Hair follicle dermal papilla cell (primary cell): ENCODE results near the gene HASPIN. TPM values are rescaled to one million over a fixed set of nuclear protein-coding genes. Genes with fewer than 3 reads are reported as not detected.

ENCODE experiments used
- total RNA-seq: library from RNA; depleted of rRNA; stranded (reverse); fragments of >200 nt; gene quantifications from 2 replicates; pipeline ENCODE4 v1.2.3, GENCODE V29; 2012

Gene HASPIN
- 0.97 and 1.1 TPM in 2 replicates for total RNA-seq

DNA sequence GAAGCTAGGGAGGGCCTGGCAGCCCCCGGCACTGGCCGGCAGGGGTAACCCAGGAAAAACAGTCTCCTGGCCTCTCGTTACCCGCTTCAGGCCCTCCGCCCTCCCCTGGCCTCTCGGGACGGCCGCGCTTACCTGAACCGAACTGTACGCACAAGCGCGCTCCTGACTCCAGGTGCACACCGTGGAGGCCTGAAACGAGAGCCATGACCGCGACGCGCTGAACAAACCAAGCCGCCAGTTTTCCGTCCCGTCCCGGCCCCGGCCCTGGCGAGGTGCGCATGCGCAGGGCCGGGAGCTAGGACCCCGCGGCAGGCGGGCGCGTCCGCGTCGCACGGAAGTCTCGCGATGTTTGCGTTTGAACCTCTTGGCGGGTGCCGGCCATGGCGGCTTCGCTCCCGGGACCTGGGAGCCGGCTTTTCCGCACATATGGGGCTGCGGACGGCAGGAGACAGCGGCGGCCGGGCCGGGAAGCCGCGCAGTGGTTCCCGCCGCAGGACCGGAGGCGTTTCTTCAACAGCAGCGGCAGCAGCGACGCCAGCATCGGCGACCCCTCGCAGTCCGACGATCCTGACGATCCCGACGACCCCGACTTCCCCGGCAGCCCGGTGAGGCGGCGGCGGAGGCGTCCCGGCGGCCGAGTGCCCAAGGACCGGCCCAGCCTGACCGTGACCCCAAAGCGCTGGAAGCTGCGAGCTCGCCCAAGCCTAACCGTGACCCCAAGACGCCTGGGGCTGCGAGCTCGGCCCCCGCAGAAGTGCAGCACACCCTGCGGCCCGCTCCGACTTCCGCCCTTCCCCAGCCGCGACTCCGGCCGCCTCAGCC is at the start of gene HASPIN:
Gene HASPIN (plus strand): TSS at position 348 of the 822 bp plus-strand sequence. CDS start 33 bp downstream, at position 381.

DNA sequence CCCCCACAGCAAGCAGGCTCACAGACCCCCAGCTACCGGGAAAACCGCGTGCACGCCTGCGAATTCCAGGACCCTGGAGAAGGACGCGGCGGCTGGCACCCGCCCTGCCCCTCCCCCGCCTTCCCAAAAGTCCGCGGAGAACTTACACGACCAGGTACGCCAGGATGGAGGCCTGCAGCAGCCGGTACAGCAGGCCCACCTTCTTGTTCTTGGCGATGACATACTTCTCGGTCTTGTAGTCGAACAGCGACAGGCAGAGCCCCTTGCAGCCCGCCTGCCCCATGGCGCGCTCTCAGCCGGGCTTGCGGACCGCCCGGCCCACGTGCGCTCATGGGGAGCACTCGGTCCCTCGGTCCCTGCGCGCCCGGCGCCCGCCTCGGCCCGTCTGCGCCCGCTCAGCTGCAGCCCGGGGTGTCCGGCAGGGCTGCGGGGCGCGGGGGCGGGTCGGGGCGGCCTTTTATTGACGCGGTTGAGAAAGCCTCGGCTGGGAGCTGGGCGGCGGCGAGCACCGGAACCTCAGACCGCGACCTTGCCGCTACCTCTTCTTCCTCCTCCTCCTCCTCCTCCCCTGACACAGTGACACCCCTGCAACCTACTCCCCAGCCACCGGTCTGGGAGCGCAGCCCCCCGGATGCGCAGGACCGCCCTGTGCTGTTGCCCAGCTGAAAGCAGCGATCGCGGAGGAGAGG is 27.8 kb upstream of the HASPIN start, which contains the start of gene P2RX5:
Gene P2RX5 (minus strand): TSS at position 433 of the 689 bp plus-strand sequence. CDS start 150 bp downstream, at position 283.

Other genes starting within 250 kb of the HASPIN start
- 0.16 and 1.6 TPM in 2 replicates for gene ASPA, start 247.9 kb upstream of the HASPIN start, total RNA-seq
- 0.73 and 0.81 TPM in 2 replicates for gene TRPV3, start 166.1 kb upstream of the HASPIN start, total RNA-seq
- gene TRPV1, start 114.5 kb upstream of the HASPIN start, total RNA-seq = 1.6 and 1.9 TPM in 2 replicates
- 9.2 and 11.8 TPM in 2 replicates for gene SHPK, start 87.7 kb upstream of the HASPIN start, total RNA-seq
- gene CTNS, start 87.1 kb upstream of the HASPIN start, total RNA-seq = 18.8 and 22.2 TPM in 2 replicates
- gene TAX1BP3, start 55.3 kb upstream of the HASPIN start, total RNA-seq = 160 and 202 TPM in 2 replicates
- 6.6 and 10.2 TPM in 2 replicates for gene EMC6, start 55.1 kb upstream of the HASPIN start, total RNA-seq
- not detected in 2 replicates for gene P2RX5, start 27.7 kb upstream of the HASPIN start, total RNA-seq
- gene ITGAE, start 77.3 kb downstream of the HASPIN start, total RNA-seq = 10.2 and 11.4 TPM in 2 replicates
- 21.9 and 23.9 TPM in 2 replicates for gene NCBP3, start 122.3 kb downstream of the HASPIN start, total RNA-seq
- gene CAMKK1, start 169.2 kb downstream of the HASPIN start, total RNA-seq = 2.9 and 4.1 TPM in 2 replicates
- gene P2RX1, start 192.6 kb downstream of the HASPIN start, total RNA-seq = not detected in 2 replicates
- 0.32 and 0.85 TPM in 2 replicates for gene ATP2A3, start 240.5 kb downstream of the HASPIN start, total RNA-seq